HG02798 (cell line): ENCODE measurements around the gene MPP1.

Source experiments
- ATAC-seq: cut with Tn5 transposase; IDR thresholded peaks from one replicate; pipeline ENCODE4 v1.9.1; 2021; ENCODE audit warnings: mild to moderate bottlenecking; ENCODE audit not compliant: unreplicated experiment, poor library complexity

The MPP1 gene

DNA sequence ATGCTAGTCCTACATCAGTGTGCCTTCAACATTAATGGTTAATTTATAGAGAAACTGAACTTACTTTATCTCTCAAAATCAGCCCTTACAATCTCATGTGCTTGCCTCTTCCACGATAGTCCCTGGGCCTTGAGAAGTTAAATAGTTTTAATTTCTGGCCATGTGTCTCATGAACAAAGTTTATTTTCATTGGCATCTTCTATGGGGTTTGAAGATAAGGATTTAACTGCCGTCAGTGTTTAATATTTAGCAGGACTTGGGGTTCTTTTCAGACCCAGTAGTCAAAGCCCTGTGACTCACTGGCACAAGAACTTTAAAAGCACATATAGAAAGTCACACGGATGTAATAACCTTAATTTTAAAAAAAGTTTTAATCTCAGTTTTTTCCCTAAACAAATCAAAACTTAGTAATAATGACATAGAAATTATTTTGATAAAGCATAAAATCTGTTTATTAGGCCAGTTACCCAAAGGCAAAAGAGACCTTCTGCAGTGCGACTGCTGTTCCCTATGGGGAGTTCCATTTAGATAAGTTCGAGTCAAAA is 10.1 kb upstream of the MPP1 start:
- no peak for ATAC-seq

DNA sequence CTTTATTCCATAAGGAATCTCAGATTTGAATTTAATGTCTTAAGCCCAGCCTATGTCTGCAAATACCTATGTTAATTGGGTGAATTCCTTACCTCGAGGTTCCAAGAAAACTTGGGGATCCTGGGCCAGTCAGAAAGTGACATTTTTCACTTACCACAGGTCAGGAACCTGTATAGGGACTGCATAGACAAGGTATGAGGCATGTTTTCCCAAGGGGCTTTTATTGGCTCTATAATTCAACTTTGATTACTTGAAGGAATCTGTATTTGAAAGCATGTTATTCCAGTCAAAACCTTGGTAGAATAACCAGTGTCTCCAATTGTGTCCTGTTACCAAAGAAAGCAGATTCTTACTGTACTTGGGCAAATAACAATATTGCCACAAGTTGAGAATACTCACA is 8.5 kb upstream of the MPP1 start:
- no peak for ATAC-seq

DNA sequence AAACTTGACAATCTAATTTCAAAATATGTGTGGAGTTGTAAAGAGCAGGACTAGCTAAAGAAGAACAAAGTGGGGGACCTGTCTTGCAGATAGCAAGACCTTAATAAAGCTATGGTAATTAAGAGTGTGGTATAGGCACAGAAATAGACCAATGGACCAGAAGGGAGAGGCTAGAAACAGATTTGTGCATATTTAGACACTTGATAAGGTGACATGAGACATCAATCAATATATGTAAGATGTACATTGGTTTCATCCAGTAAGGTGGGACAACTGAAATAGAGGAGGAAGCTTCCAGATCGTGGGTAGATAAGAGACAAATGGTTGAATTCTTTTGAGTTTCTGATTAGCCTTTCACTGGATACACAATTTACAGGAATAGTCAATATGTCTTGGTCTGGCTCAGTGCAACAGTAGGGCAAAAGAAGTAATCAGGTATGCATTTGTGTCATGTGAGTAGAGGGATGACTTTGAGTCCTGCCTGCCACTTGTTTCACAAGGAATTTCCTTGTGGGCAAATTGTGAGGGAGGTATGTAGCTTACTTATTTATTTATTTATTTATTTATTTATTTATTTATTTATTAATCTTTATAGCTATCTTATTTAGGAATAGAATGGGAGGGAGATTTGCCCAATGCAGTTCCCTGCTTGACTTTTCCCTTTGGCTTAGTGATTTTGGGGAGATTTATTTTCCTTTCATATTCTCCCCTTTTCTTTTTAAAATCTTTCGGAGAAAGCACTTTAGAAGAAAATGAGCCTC is 7.2 kb upstream of the MPP1 start:
- ATAC-seq, result no peak

DNA sequence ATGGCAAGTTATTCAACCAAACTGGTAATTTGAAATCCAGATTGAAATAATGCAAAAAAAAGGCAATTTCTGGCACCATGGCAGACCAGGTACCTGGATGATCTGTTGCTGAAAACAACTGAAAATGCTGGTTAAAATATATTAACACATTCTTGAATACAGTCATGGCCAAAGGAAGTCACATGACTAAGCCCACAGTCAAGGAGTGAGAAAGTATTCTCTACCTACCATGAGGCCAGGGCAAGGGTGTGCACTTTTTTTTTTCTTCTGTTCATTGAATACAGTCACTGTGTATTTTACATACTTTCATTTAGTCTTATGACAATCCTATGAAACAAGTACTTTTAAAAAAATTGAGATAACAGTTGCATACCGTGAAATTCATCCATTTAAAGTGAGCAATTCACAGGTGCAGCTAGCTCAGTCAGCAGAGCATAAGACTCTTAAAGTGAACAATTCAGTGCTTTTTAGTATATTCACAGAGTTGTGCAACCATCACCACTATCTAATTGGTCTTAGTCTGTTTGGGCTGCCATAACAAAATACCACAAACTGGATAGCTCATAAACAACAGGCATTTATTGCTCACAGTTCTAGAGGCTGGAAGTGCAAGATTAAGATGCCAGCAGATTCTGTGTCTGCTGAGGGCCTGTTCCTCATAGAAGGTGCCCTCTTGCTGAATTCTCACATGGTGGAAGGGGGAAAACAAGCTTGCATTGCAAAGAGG is 4.8 kb upstream of the MPP1 start:
- ATAC-seq, result no peak

DNA sequence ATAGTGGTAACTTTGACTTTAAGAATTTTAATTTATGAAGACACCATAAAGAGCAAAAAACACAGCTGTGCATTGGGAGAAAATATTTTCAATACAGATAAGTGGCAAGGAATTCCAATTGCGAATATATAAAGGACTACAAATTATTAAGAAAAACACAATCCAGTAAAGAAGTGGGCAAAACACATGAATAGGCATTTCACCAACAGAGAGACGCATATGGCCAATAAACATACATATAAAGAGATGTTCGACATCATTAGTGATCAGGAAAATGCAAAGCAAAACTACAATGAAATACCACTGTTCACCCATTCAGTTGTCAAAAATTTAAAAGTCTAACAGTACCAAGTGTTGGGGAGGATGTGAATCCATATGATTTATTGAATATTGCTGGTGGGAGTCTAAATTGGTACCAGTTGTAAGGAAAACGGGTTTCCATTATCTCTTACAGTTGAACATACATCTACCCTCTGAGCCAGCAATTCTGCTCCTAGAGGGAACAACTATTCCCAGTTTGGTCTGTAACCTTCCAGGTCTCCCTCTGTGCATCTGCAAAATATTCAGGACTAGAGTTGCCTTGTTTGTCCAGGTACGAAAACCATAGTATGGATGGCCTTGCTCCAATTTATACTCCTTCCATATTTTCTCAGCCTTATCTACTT is 1.7 kb upstream of the MPP1 start:
- no peak for ATAC-seq

DNA sequence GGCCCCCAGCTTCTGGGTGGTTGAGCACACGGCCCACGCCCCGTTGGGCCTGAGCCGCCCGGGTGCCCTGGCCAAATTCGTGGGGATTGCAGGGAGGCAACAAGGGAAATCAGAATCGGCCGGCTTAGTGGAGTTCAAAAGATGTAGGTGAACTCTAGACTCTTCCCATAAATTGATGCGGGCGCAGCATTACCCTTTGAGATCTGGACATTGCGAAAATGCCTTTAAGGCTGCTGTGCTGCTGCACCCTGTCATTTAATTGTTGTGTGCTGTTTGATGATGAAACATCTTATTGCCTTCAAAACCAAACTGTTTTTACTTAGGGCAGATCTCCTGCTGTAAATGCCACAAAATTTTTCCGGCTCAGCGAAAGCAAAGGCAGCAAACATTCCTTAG is 409 bp upstream of the MPP1 start:
- no peak for ATAC-seq

DNA sequence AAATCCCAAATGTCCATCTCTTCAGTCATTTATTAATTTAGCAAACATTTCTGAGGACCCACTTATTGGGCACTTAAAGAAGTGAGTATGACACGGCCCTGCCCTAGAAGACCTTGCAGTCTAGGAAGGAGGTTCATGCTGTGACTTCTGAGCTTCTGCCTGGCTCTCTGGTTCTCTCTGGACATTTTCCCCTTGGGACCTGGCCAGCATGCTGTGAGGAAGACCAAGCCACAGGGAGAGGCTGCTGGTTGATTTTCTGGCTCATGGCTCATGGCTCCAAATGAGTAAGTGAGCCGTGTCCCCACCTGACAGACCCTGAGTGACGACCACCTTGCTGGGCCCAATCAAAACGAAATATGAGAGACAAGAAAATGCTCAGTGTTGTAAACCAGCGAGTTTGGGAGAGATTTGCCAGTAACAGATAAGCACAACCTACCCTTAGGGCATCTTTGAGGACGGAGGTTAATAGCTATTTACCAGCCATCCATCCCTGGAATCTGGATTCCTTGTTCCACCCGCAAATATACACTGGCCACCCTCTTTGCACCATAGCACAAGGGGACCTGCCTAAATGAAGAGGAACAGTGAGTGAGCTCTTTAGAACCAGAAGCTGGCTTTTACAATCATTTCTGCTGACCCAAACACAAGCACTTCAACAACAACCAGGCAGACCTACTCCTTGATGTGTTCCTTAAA is 876 bp downstream of the MPP1 start:
- ATAC-seq, result no peak

DNA sequence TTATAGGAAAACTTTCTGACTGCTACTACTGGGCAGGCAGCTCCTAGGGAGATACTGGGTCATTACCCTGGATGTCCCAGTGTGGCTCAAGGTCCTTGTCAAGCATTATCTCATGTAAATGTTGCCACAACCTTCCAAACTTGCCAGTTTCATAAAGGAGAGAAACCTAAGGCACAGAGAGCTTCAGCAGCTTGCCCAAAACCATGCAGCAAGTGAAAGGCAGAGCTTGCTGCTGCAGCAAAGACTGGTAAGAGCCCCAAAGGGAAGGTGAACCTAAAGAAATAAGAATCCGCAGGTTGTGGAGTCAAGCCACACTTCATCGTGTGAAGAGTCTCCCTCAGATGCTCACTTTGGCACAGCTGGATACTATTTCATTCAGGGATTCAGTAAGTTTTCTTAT is 2.3 kb downstream of the MPP1 start:
- ATAC-seq, result no peak

DNA sequence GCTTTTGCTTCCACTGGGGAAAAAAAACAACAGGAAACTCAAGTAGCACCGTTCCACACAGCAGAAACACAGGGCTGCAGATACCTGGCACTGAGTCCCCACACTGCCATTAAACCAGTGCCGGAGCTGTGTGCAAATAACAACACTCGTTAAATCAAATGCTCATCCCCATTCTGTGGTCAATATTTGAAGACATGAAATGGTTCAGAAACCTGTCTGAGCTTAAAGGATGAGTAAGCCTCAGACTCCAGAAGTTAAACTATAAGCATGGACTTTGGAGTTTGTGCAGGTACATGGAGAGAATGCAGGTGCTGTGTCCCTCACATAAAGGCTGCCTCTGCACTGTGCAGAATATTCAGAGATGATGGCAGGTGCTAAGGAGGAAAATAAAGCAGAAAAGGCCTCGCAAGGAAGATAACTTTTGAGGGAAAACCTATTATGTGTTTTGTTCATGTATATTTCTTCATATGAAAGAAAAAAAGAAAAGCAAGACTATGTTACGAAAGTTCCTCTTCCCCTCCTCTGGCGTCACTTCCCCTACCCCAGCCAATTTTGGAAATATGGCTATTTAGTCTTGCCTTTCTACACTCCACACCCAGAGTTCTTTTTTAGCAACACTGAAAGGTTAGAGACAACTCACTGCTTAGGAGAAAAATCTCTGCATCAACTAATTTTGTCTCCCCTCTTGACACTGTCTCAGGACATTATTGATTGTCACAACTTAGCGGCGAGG is 4.6 kb downstream of the MPP1 start:
- ATAC-seq, result no peak

DNA sequence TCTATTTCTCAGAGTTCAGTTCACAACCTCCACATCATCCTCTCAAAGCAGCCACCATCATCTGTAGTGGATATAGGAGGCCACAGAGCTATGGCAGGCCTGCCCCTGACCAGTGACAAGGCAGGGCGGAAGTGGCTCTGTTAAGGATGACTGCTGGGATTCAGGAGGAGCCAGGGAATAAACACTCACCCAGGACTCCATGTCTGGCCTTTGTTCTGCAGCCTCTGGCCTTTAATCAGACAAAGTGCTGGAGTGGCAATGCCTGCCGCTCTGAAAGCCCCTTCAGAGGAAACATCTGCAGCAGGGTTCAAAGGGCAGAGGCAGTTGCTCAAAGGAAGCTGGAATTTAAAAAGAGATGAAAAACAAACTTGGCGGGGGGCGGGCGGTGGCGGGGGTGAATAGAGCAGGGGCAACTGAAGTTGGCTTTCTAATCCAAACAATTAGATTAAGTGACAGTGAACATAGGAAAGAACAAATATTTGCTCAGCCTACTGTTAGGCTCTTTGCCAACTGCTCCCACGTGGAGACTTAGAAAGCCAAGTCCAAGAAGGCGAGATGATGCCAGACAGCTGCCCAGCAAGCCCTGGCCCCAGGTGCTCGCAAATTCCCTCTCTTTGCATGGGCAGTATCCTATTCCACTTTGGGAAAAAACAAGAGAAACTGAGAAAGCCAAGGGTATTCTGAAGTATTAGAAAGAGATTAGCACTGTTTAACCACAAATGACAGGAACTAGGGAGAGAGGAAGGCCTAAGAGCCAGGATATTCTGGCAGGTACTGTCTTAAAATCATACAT is 5.5 kb downstream of the MPP1 start:
- ATAC-seq, result no peak

DNA sequence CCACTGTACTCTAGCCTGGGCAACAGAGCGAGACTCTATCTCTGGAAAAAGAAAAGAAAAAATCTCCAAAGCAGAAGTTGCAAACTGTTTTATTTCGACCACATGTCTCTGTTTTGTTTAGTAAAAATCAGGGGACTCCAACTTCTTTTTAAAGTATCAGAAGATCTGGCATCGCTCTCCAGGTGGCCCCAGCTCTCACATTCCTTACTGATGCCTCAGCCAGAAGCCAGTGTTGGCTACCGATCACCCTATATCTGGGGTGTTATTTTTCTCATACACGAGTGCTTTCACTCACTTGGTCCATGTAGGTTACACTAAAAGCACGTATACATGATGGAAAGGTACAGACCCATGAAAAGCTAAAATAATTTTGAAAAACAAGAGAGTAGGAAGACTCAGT is 8.3 kb downstream of the MPP1 start:
- no peak for ATAC-seq

DNA sequence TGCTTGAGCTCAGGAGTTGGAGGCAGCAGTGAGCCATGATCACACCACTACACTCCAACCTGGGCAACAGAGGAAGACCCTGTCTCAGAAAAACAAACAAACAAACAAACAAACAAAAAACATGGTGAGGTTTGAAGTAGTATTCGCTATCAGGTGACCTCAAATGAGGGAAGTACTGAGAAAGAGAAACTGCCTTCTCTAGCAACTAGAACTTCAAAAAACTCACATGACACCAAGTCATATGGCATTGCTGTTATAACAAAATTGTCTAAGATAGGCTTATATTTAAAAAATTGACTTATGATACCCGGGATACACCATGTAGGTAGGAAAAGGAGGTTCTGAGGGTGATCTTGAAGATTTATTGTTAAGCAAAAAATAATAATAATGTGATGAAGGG is 10.3 kb downstream of the MPP1 start:
- no peak for ATAC-seq

DNA sequence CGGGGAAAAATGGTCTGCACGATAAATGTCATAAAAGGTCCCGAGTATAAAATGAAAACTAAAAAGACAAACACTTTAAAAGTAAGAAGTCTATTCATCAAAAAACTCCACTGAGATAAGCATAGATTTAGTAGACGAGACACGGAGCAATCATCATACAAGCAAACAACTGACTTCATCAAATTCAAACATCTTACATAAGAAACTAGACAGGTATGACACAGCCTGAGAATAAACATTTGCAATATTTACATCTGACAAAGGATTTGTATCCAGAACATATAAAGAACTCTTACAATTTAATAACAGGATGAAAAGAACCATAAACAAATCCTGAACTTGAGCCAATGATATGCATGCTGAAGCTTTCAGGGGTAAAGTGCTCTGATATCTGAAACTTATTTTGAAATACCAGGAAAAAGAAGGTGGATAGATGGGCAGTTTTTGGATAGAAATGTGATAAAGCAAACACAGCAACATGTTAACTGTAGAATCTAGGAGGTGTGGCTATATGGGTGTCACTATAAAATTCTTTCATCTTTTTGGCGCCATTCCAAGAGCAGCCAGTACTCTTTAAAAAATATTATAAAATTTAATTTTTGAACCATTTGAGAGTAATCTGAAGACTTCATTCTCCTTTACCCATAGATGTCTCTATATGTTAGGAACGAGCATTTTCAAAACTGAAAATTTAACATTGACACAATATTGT is 12.0 kb downstream of the MPP1 start:
- ATAC-seq, result no peak

DNA sequence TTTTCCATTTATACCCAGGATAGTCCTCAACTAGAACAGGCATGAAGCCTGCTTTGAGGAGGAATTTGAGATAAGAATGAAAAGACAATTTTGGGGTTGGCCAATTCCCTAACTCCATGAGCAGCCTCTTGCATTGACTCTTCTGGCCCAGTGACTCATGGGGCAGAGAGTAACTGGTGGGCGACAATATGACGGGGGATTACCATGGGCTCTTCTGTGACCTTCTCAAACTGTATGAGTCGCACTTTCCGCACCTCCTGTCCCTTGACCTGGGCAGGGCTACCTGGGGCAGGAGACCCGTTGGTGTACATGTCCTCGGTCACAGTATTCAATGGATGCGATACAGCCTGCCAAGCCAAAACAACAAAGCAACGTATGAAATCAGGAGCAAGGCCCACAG is 13.3 kb downstream of the MPP1 start:
- no peak for ATAC-seq

DNA sequence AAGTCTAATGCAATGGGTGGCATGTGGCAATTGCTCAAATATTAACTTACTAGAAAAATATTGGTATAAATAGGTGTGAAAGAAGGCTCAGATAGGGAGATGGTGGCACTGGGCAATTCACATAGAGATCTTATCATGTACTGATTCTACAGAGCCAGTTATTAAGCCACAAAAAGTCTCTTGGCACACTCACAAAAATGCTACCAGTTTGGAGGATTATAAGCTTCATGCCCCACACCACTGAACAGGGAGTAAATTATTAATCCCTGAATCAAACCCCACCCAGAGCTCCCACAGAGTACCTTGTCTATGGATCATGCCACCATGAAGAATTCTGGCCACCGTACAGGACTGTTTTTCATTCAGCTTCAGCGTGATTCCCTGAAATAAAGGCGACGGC is 13.8 kb downstream of the MPP1 start:
- ATAC-seq, result no peak

DNA sequence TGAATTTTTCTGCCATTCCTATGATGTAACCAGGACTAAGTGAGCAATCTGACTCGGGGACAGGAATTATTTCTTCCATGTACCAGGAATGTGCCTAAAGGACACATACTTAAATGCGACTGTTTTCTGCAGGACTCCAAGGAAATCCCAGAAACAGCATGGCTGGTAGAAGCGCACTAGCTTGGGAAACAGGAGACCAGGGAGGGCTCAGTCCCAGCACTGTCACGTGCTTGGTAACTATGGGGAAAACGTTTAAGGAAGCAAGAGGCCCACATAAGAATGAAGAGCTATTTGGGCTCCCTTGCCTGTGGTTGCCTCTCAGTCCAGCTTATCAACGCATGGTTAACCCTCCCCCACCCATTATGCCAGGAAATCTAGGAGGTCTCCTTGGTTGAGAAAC is 19.6 kb downstream of the MPP1 start:
- ATAC-seq, result no peak

DNA sequence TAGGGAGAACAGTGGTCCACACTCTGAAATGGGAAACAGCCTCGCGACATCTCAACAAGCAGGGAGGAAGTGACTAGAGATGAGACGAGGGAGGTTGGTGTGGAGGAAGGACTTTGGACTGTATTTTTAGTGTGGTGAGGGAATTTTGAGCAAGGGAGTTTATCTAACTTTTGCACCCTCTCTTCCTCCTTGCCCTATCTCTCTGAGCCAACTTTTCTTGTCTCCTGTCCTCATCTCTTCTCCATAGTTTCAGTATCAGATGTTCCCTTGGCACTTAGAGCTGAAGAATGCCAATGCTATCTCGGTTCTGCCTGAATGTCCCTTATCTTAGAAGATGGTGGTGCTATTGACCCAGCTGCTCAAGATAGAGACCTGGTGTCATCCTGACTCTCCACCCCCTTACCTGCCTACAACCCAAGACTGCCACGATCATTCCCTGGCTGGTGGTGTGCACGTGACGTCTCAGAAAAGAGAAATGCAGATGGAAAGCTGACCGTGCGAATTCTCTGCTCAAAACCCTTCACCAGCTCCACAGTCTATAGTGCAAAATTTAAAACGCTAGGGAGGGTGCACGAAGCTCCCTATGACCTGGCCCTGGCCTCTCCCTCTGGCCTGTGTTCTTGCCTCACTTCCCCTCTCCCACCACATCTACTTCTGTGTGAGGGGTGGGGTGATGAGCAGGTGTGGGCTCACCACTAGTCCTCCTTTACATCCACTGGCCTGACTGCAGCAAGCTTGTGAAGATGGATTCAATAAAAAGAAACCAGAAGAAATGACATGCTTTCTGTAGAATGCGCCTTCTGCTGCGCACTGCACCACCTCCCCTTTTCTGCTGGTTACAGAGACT is 20.9 kb downstream of the MPP1 start:
- no peak for ATAC-seq

DNA sequence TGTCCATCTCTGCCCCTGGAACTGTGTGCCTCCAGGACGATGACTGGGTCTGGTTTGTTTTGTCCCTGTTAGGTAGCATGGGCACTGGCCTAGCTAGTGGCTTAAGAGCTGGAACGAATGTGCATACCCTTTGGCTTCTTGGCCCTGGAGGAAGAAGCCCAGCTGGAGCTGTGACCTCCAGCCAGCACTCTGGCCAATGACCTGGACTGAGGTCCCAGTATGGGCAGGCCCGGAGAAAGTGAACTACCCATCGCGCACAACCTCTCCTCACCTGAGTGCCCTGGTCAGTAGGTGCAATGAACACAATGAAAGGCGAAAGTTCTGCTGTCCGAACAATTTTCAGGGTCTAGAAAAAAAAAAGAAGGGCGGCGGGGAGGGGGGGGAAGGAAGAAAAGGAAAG is 24.3 kb downstream of the MPP1 start:
- ATAC-seq, result no peak
